Upper lobe of left lung (tissue), 6 donors: ENCODE results near the gene ABR. TPM values are rescaled to one million over a fixed set of nuclear protein-coding genes. Genes with fewer than 3 reads are reported as not detected.
"Not testable (repeated sequence)": the region's sequence is repeated elsewhere in the genome, so short reads cannot be mapped to it uniquely, and the experiment has no call there.

Experiments
- ATAC-seq, 2 donors: fragments of 200-7000 bp; cut with Tn5 transposase; one replicate each; pipeline ENCODE4 v1.9.1; 2022; ENCODE audit warnings: mild to moderate bottlenecking in 2 of 2, moderate library complexity in 2 of 2; ENCODE audit not compliant: low FRiP score in 2 of 2
- DNase-seq, 2 donors: peaks; one replicate each; pipeline ENCODE4 v3.0.0-alpha.2; 2019 to 2020
- H3K27ac ChIP-seq, 4 donors: fragments of 200-600 bp; sonication (generic); one replicate each; pipeline ENCODE4 v1.5.1; 2016 to 2019
- H3K27me3 ChIP-seq, 4 donors: fragments of 200-600 bp; sonication (generic); one replicate each; pipeline ENCODE4 v1.5.1; 2017 to 2019
- H3K36me3 ChIP-seq, 4 donors: fragments of 200-600 bp; sonication (generic); one replicate each; pipeline ENCODE4 v1.5.1; 2016 to 2019
- H3K4me1 ChIP-seq, 4 donors: fragments of 200-600 bp; sonication (generic); one replicate each; pipeline ENCODE4 v1.5.1; 2018 to 2019
- H3K4me3 ChIP-seq, 4 donors: fragments of 200-600 bp; sonication (generic); one replicate each; pipeline ENCODE4 v1.5.1; 2017 to 2019; ENCODE audit warnings: mild to moderate bottlenecking in 2 of 4, moderate library complexity in 1 of 4
- H3K9me3 ChIP-seq, 4 donors: fragments of 200-600 bp; sonication (generic); one replicate each; pipeline ENCODE4 v1.5.1; 2018 to 2019
- CTCF ChIP-seq, 6 experiments: fragments of 450-650 bp in 4 of 6; fragments of 200-600 bp in 2 of 6; sonication (generic) in 2 of 6; IDR thresholded peaks; one replicate each; pipeline ENCODE4 v1.5.1; 2016 to 2019; ENCODE audit warnings: antibody characterized with exemption in 6 of 6
- EP300 ChIP-seq, 4 donors: sonication (generic); formaldehyde crosslinking; IDR thresholded peaks; one replicate each; pipeline ENCODE4 v1.5.1; 2017; ENCODE audit warnings: antibody characterized with exemption in 4 of 4, control low read depth in 2 of 4
- POLR2A ChIP-seq, 4 donors: fragments of 450-650 bp; IDR thresholded peaks; one replicate each; pipeline ENCODE4 v1.5.1; 2016 to 2017; ENCODE audit warnings: antibody characterized with exemption in 4 of 4, mild to moderate bottlenecking in 2 of 4
- POLR2AphosphoS5 ChIP-seq, 2 donors: sonication (generic); formaldehyde crosslinking; IDR thresholded peaks; one replicate each; pipeline ENCODE4 v1.5.1; 2017; ENCODE audit warnings: antibody characterized with exemption in 2 of 2
- WGBS, 2 donors: methylation state at CpG; one replicate each; pipeline ENCODE4 v1.1.5; 2017 to 2018; 5-methylcytosine and 5-hydroxymethylcytosine counted together
- total RNA-seq, 6 donors: library from RNA; depleted of rRNA in 4 of 6; stranded (reverse); fragments of >200 nt in 4 of 6; gene quantifications; one replicate each; pipeline versions ENCODE4 v1.1.0 to v1.2.1, GENCODE V29; 2016 to 2021
- donor health status: DM: no; HTN: no; CAD: no; lungs with moderate emphysema.
- donor health status: DM: no; HTN: yes; CAD: no; lungs with severe emphysema.

The ABR gene
- total RNA-seq, 6 donors from 2014 or later: 117 to 645 (median 206) TPM

- ATAC-seq (no peak), DNase-seq (no peak)
- no peaks in the 10 kb centered on the region for H3K27me3 ChIP-seq
- WGBS, 2 donors: 85 to 87% methylated on average over 8 of the region's 8 CpGs
- H3K9me3 ChIP-seq: no peaks in the 10 kb centered on the region
- TF ChIP-seq POLR2AphosphoS5 (IDR thresholded peaks at IDR 0.05) (no peak), CTCF (IDR thresholded peaks at IDR 0.05) (no peak), EP300 (IDR thresholded peaks at IDR 0.05) (no peak), POLR2A (IDR thresholded peaks at IDR 0.05) (no peak)
- H3K36me3 ChIP-seq: peaks cover 0 to 18% (median 0%) of the 10 kb centered on the region in 4 donors
- H3K4me3 ChIP-seq: no peak overlapping the region
- no peak overlapping the region for H3K27ac ChIP-seq
- H3K4me1 ChIP-seq: no peaks in the 10 kb centered on the region
These were observed 20.9 kb downstream of the ABR start for GRCh38 chr17:1158879-1159278.

DNA sequence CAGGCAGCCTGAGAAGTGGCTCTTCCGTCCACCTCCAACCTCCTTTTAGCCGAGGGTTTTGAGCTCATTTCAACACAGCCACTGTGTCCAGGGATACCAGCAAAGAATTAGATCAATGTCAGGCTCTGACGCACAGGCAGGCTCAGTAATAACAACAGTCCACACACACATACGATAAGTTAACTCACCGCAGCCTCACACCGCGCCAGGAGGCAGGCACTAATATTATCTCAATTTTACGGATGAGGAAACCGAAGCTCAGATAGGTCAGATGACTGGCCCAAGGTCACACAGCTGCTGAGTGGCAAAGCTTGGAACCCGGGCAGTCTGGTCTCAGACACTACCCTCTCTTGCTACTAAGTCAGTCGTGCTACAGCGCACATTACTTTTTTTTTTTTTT, 22.9 kb downstream of the ABR start:
- DNase-seq (no peak), ATAC-seq (no peak)
- Histone ChIP-seq H3K27ac (no peak overlapping the region), H3K4me1 (no peaks in the 10 kb centered on the region), H3K9me3 (no peaks in the 10 kb centered on the region), H3K27me3 (no peaks in the 10 kb centered on the region), H3K4me3 (no peak overlapping the region), H3K36me3 (peaks cover 0 to 18% (median 0%) of the 10 kb centered on the region in 4 donors)
- WGBS, 2 donors: 97 to 98% methylated on average over 12 of the region's 12 CpGs
- TF ChIP-seq CTCF (IDR thresholded peaks at IDR 0.05) (no peak), POLR2A (IDR thresholded peaks at IDR 0.05) (no peak), POLR2AphosphoS5 (IDR thresholded peaks at IDR 0.05) (no peak), EP300 (IDR thresholded peaks at IDR 0.05) (no peak)

DNA sequence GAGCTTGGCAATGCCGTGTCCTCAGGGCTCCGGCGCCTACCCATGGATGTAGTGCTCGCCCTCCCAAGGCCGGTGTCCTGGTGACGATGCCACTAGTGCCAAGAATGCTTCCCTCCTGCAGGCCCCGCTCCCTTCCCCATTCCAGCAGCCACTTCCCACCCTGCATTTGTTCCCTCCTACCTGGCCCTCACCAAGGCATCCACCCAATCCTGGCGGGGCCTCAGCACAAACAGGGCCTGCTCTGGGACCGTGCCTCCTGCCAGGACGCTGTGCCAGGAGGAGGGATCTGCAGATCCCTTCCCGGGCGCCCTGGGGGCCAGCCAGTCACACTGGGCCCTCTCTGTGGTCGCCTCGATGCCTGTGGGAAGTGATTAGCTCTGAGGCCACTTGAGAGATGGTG, 25.1 kb downstream of the ABR start:
- no peaks in the 10 kb centered on the region for H3K9me3 ChIP-seq
- ATAC-seq (peak in 1 of 2 donors; percentile 12), DNase-seq (no peak)
- H3K36me3 ChIP-seq: peaks cover 0 to 24% (median 5%) of the 10 kb centered on the region in 4 donors
- H3K4me3 ChIP-seq: no peak overlapping the region
- WGBS, 2 donors: 75 to 77% methylated on average over 8 to 14 of the region's 14 CpGs
- H3K4me1 ChIP-seq: peaks cover 5 to 10% (median 8%) of the 10 kb centered on the region in 4 donors
- H3K27ac ChIP-seq: no peak overlapping the region
- H3K27me3 ChIP-seq: no peaks in the 10 kb centered on the region
- TF ChIP-seq POLR2AphosphoS5 (IDR thresholded peaks at IDR 0.05) (no peak), CTCF (IDR thresholded peaks at IDR 0.05) (no peak), EP300 (IDR thresholded peaks at IDR 0.05) (no peak), POLR2A (IDR thresholded peaks at IDR 0.05) (no peak)

GRCh38 chr17:1153795-1154546, 25.8 kb downstream of the ABR start:
- no peaks in the 10 kb centered on the region for H3K27me3 ChIP-seq
- DNase-seq (peak in 1 of 2 donors; percentile 90), ATAC-seq (peak; percentile 9 to 81)
- 65 to 81% methylated on average over 11 to 26 of the region's 30 CpGs for WGBS, 2 donors
- H3K36me3 ChIP-seq: peaks cover 0 to 25% (median 7%) of the 10 kb centered on the region in 4 donors
- no peak overlapping the region for H3K4me3 ChIP-seq
- no peak for TF ChIP-seq CTCF (IDR thresholded peaks at IDR 0.05)
- TF ChIP-seq POLR2A (IDR thresholded peaks at IDR 0.05): no peak
- no peaks in the 10 kb centered on the region for H3K9me3 ChIP-seq
- H3K27ac ChIP-seq: no peak overlapping the region
- H3K4me1 ChIP-seq: peaks cover 5 to 10% (median 8%) of the 10 kb centered on the region in 4 donors

GRCh38 chr17:1152582-1152981, 27.2 kb downstream of the ABR start:
- peaks cover 5 to 14% (median 10%) of the 10 kb centered on the region in 4 donors for H3K4me1 ChIP-seq
- DNase-seq, H3K27me3 ChIP-seq, H3K27ac ChIP-seq, H3K9me3 ChIP-seq, ATAC-seq, H3K4me3 ChIP-seq: not testable (repeated sequence)
- H3K36me3 ChIP-seq: peaks cover 0 to 13% (median 7%) of the 10 kb centered on the region in 4 donors
- WGBS, 2 donors: 80 to 85% methylated on average over 7 to 8 of the region's 8 CpGs
